GM12891 (cell line): ENCODE data around the gene WTIP.

Source experiments
- POLR2AphosphoS5 ChIP-seq: IDR thresholded peaks from 2 replicates; pipeline ENCODE4 v1.6.1; 2011; ENCODE audit warnings: low read depth, low read length, control low read depth
- TAF1 ChIP-seq: IDR thresholded peaks from 2 replicates; pipeline ENCODE4 v1.6.1; 2011; ENCODE audit warnings: low read depth, low read length, control low read depth

DNA sequence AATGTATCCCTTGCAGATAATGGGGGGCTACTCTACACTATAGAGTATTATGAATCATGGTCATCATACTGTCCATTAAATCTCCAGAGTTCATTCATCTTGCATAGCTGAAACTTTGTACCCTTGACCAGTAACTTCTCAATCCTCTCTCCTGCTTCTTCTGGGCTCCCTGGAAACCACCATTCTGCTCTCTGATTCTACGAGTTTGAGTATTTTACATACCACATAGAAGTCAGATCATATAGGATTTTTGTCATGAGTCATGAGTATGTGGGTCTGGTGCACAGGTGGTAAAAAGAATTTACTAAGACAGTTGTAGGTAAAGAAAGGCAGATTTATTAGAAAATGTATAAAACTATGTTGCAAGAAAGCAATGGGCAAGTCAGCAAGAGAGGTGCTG is 41.9 kb downstream of the WTIP start:
- TF ChIP-seq TAF1: no peak
- TF ChIP-seq POLR2AphosphoS5: no peak
